NCI-H1436 treated with DMSO at 0.1 percent for 48 hours (cell line): ENCODE data around the gene GRIA4.

Experiments used
- DNase-seq: peaks from one replicate; lab custom pipeline; 2025; lab: John Stamatoyannopoulos, UW

Gene GRIA4

DNA sequence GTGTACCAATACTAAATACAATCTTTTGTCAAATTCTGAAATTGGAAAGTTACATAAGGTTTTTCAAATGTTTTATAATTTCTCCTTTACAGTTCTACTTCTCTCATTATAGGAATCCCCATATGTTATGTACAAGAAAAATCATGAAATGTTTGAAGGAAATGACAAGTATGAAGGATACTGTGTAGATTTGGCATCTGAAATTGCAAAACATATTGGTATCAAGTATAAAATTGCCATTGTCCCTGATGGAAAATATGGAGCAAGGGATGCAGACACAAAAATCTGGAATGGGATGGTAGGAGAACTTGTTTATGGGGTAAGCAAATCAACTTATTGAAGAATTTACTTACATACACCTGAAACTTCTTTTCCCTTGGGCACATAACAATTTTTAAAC lies 308.7 kb downstream of the GRIA4 start:
- DNase-seq, result no peak

DNA sequence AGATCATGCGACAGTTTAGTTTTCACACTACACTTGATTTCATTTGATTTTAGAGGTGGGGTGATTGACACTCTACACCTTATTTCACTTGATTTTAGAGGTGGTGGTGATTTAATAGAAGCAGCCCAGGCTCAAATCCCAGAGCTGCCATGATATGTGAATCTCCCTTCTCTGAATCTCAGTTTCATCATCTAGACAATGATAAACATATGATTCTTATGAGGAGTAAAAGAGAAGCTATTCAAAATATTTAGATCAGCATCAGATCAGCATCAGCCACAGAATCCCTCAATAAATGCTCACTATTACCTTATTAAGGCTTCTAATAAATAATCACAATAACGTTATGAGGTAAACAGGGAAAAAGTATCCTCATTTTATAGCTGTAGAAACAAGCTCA lies 313.4 kb downstream of the GRIA4 start:
- DNase-seq, result no peak

- DNase-seq, result no peak
Measured at GRCh38 chr11:105923807-105924206, 313.9 kb downstream of the GRIA4 start.

- no peak for DNase-seq
Measured at GRCh38 chr11:105929084-105929955, 319.4 kb downstream of the GRIA4 start.

GRCh38 chr11:105933695-105934094 lies 323.8 kb downstream of the GRIA4 start:
- DNase-seq, result no peak

DNA sequence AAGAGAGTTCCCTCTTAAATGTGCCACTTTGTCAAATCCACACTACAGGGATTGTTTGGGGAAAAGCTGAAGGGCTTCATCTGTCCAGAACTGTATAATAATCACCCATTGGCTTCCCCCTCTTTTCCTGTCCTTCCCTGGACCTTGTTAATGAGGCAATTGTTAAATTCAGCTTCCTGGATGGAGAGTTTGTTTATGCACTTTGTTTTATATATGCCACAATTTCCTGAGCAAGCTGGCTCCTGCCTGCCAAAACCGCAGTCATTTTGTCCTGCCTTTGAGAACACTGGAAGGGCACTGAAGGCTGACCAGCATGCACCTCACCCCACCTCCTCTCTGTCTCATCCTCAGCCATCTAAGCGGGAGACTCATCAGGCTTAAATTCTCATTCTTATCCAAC lies 325.9 kb downstream of the GRIA4 start:
- DNase-seq, result no peak

- no peak for DNase-seq
Measured at GRCh38 chr11:105937331-105937730, 327.5 kb downstream of the GRIA4 start.

GRCh38 chr11:105937738-105938137 lies 327.9 kb downstream of the GRIA4 start:
- no peak for DNase-seq

GRCh38 chr11:105942921-105943320 lies 333.0 kb downstream of the GRIA4 start:
- no peak for DNase-seq

DNA sequence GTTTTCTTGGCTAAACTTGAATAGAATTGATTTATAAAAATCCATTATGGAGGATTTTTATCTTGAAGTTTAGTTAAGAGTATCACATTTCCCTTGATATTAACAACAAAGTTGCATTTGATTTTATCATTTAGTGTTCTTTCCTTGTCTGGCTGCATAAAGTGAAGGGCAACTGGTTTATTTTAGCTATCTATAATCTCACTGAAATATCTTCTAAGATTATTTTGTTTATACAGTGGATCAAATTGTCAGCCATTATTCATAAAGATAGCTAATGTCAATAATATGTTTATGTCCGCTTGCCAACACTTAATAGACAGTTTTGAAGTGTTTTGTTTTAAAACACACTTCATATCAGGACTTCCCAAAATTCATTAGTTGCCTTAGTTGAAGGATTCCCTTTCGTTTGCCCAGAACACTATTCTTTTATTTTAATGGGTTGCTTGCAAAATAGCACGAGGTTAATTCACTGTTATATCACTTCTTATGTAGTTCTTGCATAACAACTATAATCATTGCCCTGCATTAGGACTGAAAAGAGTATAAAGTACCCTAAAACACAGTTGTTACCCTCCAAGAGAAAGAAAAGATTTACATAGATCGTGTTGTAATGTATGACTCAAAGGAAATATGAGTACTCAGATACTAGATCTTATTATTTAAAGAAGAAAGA lies 339.2 kb downstream of the GRIA4 start:
- DNase-seq, result no peak

- DNase-seq, result no peak
Measured at GRCh38 chr11:105953886-105954285, 344.0 kb downstream of the GRIA4 start.

GRCh38 chr11:105960252-105961245 lies 350.7 kb downstream of the GRIA4 start:
- no peak for DNase-seq

GRCh38 chr11:105968021-105968697 lies 358.3 kb downstream of the GRIA4 start:
- DNase-seq, result no peak

- DNase-seq, result no peak
Measured at GRCh38 chr11:105969756-105970155, 359.9 kb downstream of the GRIA4 start.

DNA sequence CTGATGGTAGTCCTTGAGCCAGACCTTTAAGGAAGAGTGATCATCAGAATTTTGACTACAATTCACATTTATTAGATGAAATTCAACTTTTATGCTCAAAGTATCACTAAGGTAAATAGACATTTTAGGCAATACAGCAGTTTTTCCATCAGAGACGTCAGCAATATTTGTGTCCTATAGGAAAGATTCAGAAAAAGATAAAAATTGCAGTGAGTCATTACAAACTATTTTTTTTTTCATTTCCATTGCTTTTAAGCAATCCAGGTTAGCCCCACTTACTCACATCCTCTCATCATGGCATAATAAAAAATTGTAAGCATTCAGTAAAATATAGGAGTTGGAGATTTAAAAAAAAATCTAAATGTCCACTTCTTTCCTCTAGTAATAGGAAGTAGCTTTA lies 365.3 kb downstream of the GRIA4 start:
- no peak for DNase-seq

DNA sequence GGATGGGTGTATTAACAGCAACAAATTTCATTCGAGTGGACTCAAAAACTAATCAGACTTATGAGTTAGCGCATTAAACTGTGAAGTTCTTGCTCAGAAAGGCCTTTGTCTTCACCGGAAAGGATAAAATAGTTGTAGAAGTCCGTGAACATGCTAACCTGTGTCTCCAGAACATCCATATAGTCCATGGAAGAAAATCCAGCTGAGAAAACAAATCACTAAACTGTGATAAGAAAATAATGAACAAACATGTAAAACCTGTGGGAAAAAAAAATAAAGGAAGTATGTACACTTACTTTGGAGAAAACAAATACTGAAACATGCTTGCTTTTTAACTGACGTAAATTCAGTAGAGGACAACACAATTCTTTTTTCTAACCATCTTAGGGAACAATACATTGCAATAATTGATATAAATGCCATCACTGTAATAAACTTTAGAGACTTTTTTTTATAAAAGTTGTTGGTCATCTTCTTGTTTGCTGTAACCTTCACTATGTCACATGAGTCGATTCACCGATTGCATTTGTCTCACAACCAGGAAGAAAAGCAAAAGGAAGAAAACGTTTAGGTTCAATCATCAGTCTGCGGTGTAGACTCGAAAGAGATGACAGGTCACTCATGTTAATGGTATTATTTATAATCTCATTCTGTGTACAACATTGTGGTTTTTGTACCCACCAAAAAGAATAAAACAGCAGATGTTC lies 370.3 kb downstream of the GRIA4 start:
- DNase-seq, result no peak

GRCh38 chr11:105986554-105986953 lies 376.7 kb downstream of the GRIA4 start:
- no peak for DNase-seq

GRCh38 chr11:105988197-105988596 lies 378.3 kb downstream of the GRIA4 start:
- DNase-seq, result no peak

- no peak for DNase-seq
Measured at GRCh38 chr11:105989124-105989523, 379.3 kb downstream of the GRIA4 start.

GRCh38 chr11:105991888-105992287 lies 382.0 kb downstream of the GRIA4 start:
- no peak for DNase-seq
